ENCODE data around the gene LYRM4. TPM values are rescaled to one million over a fixed set of nuclear protein-coding genes. Genes with fewer than 3 reads are reported as not detected.
"Not testable (repeated sequence)": the region's sequence is repeated elsewhere in the genome, so short reads cannot be mapped to it uniquely, and the experiment has no call there.

Gene LYRM4
- total RNA-seq, 2 experiments from 2014 or later = 55.8 to 57.1 TPM

DNA sequence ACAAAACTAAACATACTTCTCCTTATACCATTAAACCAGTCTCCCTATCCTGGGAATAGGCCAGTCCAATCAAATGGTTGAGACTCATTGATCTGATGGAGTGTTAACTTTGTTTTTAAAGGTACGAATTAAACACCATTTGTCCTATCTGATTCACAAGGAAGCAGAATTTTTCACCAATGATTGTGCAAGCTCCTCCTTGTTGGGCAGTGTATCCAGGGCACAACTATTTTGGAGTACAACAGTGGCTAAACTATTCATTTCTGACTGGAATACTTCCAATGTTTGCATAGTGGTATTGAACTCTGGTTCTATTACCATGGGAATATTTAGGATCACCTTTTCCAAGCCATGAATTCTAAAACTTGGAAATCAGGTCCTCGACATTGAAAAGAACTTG is 181.1 kb downstream of the LYRM4 start:
- ChIA-PET POLR2A (no interaction called here), CTCF (no interaction called here)

- POLR2A ChIA-PET = no interaction called here
- CTCF ChIA-PET = interaction anchor here (0.5 kb wide), 1 partner anchor 389 kb away, joined by 3 read pairs; no protein-coding TSS in a partner anchor
Measured at GRCh38 chr6:5078121-5078669, 182.6 kb downstream of the LYRM4 start.

- ChIA-PET POLR2A (no interaction called here), CTCF (no interaction called here)
Measured at GRCh38 chr6:5076931-5077330, 183.8 kb downstream of the LYRM4 start.

GRCh38 chr6:5073992-5074391 is 186.8 kb downstream of the LYRM4 start:
- CTCF ChIA-PET = no interaction called here
- POLR2A ChIA-PET = no interaction called here

DNA sequence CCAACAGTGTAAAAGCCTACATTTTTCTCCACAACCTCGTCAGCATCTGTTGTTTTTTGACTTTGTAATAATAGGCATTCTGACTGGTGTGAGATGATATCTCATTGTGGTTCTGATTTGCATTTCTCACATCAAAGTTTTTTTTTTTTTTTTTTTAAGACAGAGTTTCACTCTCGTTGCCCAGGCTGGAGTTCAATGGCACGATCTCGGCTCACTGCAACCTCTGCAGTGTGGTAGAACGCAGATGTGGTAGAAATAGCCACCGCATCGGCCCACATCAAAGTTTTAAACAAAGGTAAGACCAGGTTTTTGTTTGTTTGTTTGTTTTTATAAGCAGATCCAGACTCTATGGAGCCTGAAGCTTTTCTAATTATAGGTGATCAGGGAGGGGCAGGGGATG is 188.3 kb downstream of the LYRM4 start:
- ChIA-PET CTCF (no interaction called here), POLR2A (no interaction called here)

DNA sequence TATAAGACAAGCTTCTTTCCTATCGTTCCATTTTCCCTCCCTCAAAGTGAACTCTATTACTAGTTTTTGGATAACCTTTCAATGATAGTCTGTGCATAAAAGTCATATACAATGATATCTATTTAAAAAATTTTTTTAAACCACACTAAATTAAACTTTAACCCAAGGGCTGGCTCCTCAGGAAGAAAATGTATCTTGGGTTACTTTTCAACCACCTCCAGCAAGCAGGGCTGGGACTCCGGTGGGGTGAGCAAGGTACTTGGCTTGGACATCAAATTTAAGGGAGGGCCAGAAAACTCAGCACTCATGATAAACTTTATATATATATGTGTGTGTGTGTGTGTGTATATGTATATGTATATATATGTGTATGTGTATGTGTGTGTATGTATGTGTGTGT is 189.5 kb downstream of the LYRM4 start:
- CTCF ChIA-PET = no interaction called here
- POLR2A ChIA-PET = no interaction called here

DNA sequence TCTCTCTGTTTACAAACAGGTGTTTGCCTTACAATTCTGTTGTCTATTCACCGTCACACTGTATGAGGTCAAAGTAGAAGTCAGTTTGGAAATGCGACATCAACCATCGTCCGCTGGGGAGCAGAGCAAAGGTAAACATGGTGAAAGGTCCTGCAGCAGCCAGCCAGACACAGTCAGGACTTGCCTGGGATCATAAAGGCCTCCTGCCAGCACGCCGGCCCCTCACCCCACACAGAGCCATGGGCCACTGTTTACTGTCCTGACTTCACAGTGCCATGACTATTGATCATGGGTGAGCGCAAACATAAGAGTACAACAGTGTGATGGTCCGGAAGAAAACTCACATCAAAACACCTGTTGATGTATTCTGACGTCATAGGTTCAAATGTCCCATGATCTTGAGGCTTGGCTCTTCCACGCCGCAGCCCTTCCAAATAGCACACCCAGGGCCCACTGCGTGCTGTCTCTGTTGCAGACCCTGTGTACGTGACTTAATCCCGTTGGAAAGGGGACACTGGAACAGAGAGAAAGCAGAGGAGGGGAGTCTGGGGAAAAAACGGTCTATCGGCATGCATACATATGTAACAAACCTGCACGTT is 192.5 kb downstream of the LYRM4 start:
- ChIA-PET POLR2A (no interaction called here), CTCF (no interaction called here)

DNA sequence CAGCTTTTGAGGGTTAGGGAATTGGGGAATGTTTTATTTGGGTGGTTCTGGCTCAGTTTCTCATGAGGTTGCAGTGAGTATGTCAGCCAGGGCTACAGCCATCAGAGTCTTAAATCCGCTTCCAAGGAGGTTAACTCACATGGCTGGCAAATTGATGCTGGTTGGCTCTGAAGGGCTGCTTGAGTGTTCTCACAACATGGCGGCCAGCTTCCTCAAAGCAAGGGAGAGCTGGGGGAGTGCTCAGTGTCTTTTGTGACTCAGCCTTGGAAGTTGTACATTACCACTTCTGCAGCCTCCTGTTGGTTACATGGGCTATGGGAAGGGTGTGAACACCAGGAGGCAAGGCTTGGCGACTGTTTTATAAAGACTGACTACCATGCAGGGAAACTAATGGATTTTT is 193.4 kb downstream of the LYRM4 start:
- ChIA-PET CTCF (no interaction called here), POLR2A (no interaction called here)

DNA sequence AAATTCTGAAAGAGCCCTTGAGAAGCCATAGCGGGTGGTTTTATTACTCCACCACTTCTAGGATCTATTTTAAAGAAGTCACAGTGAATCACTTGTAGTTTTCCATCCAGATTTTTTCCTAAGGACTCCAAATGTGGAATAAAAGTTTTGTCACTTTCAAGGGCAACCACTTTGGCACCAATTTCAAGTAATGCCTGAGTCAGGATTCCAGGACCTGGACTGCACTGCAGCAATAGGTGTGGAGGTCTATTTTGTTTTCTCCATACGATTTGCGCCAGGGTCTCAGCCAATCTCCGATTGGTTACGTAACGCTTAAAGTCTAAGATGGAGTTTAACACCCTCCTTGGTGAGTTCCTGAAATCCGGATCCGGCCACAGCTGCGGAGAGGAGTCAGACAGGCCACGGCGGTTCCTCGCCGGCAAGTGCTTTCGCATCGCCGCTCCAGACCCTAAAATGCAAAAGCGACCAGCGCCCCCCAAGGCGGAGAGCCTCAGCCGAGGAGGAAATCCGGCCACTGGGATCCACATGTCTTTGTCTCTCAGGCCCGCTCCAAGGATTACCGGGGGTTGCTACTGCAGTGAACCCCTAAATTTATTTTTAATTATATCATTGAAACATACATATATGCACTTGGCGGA is 194.2 kb downstream of the LYRM4 start:
- ChIA-PET CTCF (no interaction called here), POLR2A (no interaction called here)

- CTCF ChIA-PET = no interaction called here
- POLR2A ChIA-PET = no interaction called here
Measured at GRCh38 chr6:5063617-5064016, 197.1 kb downstream of the LYRM4 start.

DNA sequence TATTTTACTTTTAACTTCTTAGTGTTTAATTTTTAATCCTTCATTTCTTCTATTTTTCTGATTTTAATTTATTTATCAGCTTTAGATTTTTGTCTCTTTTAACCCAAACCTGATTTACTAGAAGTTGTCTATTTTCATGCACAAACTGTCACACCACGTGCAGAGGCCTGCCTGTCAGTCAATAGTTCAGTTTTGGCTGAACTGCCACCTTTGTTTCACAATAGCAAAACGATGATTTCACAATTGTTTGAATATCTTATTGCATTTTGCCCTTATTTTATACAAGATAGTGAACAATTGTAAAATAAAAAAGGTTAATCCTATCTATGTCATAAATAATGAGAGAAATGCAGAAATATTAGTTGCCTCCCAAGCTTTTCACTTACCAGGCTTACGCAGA is 199.6 kb downstream of the LYRM4 start:
- POLR2A ChIA-PET = no interaction called here
- CTCF ChIA-PET = no interaction called here

DNA sequence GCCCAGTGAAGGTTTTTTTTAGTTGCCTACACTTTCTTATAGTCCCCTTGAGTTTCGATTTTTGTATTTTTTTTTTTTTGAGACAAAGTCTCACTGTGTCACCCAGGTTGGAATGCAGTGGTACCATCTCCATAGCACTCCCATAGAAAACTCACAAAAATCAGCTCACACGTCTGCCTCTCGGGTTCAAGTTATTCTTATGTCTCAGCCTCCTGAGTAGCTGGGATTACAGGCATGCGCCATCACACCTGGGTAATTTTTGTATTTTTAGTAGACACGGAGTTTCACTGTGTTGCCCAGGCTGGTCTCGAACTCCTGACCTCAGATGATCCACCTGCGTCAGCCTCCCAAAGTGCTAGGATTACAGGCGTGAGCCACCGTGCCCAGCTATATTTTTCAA is 200.3 kb downstream of the LYRM4 start:
- CTCF ChIA-PET, POLR2A ChIA-PET: not testable (repeated sequence)

DNA sequence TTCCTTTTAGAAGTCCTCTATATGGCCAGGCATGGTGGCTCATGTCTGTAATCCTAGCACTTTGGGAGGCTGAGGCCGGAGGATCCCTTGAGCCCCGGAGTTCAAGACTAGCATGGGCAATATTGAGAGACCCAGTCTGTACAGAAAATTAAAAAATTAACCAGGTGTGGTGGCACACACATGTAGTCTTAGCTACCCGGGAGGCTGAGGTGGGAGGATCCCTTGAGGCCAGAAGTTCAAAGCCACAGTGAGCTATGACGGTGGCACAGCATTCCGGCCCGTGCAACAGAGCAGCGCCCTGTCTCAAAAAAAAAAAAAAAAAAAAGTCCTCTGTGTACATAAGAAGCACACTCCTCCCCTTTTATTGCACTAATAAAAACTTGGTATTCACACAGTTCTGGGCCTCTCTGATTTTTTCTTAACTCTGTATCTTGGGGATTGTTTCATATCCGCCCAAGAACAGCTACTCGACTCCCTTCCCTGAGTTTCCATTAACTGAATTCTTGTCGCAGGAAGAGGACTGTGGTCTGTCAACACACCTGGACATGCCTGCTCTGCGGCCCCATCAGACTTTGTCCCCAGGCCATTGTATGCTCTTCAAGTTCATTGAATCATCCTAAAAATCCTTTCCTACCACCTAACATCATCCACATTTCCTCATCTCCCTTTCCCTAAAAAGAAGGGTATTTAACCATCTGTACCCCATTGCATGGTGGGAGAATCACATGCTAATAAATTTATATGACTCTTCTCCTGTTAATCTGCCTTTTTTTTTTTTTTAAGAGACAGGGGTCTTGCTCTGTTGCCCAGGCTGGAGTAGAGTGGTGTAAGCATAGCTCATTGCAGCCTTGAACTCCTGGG is 201.5 kb downstream of the LYRM4 start:
- CTCF ChIA-PET = no interaction called here
- POLR2A ChIA-PET = no interaction called here

Other genes with a start within 250 kb of the LYRM4 start
- under 1 TPM in 1 of 2 experiments, not detected in 1; 0.04 TPM for gene PPP1R3G, start 175.6 kb downstream of the LYRM4 start, total RNA-seq
- 10 to 100 TPM; 22.0 to 23.8 TPM for gene FARS2, start 563 bp upstream of the LYRM4 start, total RNA-seq